Colonic mucosa (tissue), 4 donors: ENCODE results near the gene HCAR3. TPM values are rescaled to one million over a fixed set of nuclear protein-coding genes. Genes with fewer than 3 reads are reported as not detected.
"Not testable (repeated sequence)": the region's sequence is repeated elsewhere in the genome, so short reads cannot be mapped to it uniquely, and the experiment has no call there.

Source experiments
- DNase-seq: peaks from one replicate; pipeline ENCODE4 v3.0.0-alpha.2; 2020
- H3K27ac ChIP-seq: fragments of 200-600 bp; one replicate; pipeline ENCODE4 v1.8.0; 2021
- H3K27me3 ChIP-seq: fragments of 200-600 bp; one replicate; pipeline ENCODE4 v1.8.0; 2021
- H3K36me3 ChIP-seq: fragments of 200-600 bp; one replicate; pipeline ENCODE4 v1.8.0; 2021
- H3K4me1 ChIP-seq: fragments of 200-600 bp; one replicate; pipeline ENCODE4 v1.8.0; 2021; ENCODE audit warnings: mild to moderate bottlenecking
- H3K4me3 ChIP-seq: fragments of 200-600 bp; one replicate; pipeline ENCODE4 v1.8.0; 2021
- H3K9ac ChIP-seq, 2 donors: one replicate each; pipeline ENCODE4 v1.7.0; 2013; ENCODE audit warnings: control low read depth in 2 of 2, low read depth in 2 of 2, low read length in 2 of 2
- H3K9me3 ChIP-seq: fragments of 200-600 bp; one replicate; pipeline ENCODE4 v1.8.0; 2021
- intact Hi-C: fragments of 100-400 bp; cut with DNase I; formaldehyde crosslinking; loops from one replicate; pipeline ENCODE4 v1.14.1; 2022
- total RNA-seq, 2 donors: library from RNA; stranded (reverse); fragmentation: NEBNext Ultra II Directional in 1 of 2; extraction: Animal tissue kit (Norgen Biotek cat#: 25700) in 1 of 2; gene quantifications; one replicate each; pipeline ENCODE4 v1.2.1, GENCODE V29; 2021
- TF ChIP-seq, protein P1 (sequence below): fragments of 200-600 bp; IDR thresholded peaks from one replicate; pipeline ENCODE4 v1.8.0; 2022; ENCODE audit warnings: antibody characterized with exemption, mild to moderate bottlenecking
- donor health status: healthy.
- donor health status: DM: no; HTN: no; CAD: no.
- donor health status: DM: no; HTN: no; CAD: no.

Gene HCAR3
- total RNA-seq, 2 donors from 2014 or later: 0.12 to 0.56 TPM

DNA sequence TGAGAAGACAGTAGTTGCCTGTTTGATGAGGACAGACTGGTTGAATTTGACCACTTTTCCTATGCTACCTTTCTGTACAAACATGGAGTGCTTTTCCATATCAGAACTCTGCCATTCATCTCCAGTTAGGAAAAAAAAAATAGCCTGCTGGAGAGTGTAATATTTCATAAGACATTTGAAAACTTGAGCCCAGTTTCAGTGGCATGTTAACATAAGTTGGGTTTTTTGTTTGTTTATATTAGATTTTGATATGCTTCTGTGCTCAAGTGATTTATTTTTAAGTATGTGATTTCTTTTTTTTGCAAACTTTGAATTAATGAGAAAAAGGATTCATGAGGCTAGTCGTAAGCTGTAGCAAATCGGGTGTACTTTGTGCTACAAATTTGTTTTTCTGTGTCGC, 12.8 kb downstream of the HCAR3 start:
- H3K9me3 ChIP-seq, intact Hi-C loops, H3K4me1 ChIP-seq, DNase-seq, H3K9ac ChIP-seq, H3K27me3 ChIP-seq, H3K27ac ChIP-seq, H3K36me3 ChIP-seq, H3K4me3 ChIP-seq: not testable (repeated sequence)

DNA sequence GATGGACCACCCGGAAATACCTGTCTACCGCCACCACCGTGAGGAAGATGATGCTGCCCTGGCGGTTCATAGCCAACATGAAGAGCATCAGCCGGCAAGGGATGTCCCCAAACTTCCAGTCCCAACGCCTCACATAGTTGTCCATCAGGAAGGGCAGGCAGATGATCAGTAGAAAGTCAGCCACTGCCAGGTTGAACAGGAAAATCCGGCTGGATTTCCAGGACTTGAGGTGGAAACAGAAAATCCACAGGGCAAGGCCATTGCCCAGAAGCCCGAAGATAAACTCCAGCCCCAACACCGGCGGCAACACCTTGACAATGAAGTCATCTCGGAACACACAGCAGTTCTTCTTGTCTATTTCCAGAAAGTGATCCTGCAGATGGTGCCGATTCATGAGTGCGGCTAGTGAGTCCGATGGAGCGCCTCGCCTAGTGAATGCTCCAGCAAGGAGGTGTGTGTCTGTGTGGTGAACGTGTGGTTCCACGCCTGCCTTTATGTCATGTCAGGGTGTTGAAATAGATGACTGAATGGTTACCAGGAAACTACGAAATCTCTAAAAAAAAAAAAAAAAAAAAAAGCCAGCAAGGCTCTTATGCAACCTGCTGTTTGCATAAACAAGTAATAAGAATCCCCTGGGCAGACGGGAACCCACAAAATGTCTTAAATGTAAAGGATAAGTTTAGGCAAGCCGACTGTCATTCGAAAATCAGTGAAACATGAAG, 13.6 kb downstream of the HCAR3 start, which contains the start of gene HCAR2:
Gene HCAR2, minus strand, starts transcription at position 468 of the 722 bp plus-strand sequence. Its CDS starts 74 bp downstream, at position 394.
- H3K4me1 ChIP-seq, H3K4me3 ChIP-seq, H3K9ac ChIP-seq, H3K27ac ChIP-seq, intact Hi-C loops, H3K9me3 ChIP-seq, H3K36me3 ChIP-seq, H3K27me3 ChIP-seq, DNase-seq: not testable (repeated sequence)

DNA sequence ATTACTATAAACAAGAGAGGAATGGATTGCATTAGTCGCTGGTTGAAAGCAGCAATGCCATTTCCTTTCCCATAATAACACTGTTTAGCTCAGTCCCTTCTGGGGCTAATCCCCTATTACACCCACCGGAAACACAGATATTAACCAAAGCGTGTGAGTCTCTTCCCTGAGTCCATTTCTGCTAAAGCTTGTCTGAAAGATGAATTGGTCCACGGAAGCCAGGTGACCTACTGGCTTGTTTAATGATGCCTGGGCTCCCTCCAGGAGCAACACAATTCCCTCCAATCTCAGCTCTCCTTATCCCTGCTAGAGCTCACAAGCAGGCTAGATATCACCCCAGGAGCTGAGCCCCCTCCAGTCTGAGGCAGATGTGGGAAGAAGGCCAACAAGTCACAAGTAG, 15.1 kb downstream of the HCAR3 start:
- intact Hi-C loops, H3K36me3 ChIP-seq, H3K4me3 ChIP-seq, H3K27ac ChIP-seq, DNase-seq, H3K4me1 ChIP-seq, H3K27me3 ChIP-seq, H3K9me3 ChIP-seq, H3K9ac ChIP-seq: not testable (repeated sequence)

DNA sequence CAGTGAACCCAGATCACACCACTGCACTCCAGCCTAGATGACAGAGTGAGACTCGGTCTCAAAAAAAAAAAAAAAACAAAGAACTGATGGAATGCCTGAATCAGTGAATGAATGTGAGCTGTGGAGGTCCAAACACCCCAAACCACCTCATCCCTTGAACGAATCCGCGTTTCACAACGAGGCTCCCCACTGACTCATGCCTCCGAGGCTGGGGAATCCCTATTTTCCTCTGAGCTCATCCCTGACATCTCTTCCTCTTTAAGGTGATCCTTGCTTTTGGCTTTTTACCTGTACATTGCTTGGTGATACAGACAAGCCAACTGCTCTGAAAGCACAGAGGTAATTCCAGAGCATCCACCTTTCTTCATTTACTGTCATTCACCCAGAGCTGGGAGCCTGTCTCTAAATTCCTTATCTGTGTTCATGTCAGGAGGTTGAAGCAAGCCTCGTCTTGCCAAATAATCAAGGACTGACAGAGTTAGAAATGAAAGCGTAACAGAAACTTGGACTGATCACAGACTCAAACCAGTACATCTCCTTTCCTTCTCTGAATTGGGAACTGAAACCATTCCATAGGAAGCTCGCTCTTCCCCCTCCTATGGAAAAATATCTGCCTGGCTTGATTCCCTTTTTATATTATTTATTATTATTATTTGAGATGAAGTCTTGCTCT, 16.4 kb downstream of the HCAR3 start:
- H3K36me3 ChIP-seq, H3K9ac ChIP-seq, DNase-seq, H3K9me3 ChIP-seq, H3K4me3 ChIP-seq, H3K27ac ChIP-seq, H3K27me3 ChIP-seq, H3K4me1 ChIP-seq, intact Hi-C loops: not testable (repeated sequence)

DNA sequence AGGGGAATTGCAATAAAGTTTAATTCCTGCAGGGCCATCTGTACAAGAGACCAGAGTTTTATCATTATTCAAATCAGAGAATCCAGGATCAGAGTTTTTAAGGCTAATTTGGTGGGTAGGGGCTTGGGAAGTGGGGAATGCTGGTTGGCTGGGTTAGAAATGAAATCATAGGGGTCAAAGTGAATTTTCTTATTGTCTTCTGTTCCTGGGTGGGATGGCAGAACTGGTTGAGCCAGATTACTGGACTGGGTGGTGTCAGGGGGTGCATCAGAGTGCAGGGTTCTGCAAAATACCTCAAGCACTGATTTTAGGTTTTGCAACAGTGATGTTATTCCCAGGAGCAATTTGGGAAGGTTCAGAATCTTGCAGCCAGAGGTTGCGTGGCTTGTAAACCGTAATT, 19.7 kb downstream of the HCAR3 start:
- H3K27me3 ChIP-seq, H3K9me3 ChIP-seq, H3K4me3 ChIP-seq, H3K27ac ChIP-seq, H3K9ac ChIP-seq, DNase-seq, intact Hi-C loops, H3K4me1 ChIP-seq, H3K36me3 ChIP-seq: not testable (repeated sequence)

DNA sequence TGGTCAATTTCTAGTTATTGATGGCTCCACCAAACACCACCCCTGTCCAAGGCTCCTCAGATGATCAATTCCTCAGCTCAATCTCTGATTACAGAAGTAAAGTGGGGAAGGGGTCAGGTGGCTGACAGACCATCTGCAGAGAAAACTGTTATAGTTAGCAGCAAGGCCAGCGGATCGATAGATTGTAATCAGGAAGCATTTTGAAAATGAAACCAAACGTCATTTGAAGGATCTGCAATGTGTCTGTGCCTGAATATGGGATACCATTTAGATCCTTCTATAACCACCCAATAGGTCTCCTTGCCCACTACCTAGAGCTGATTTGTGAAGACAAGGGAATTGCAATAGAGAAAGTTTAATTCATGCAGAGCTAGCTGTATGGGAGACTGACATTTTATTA, 25.0 kb downstream of the HCAR3 start:
- Histone ChIP-seq H3K27me3 (no peaks in the 10 kb centered on the region), H3K9ac (no peak overlapping the region), H3K9me3 (no peaks in the 10 kb centered on the region), H3K36me3 (no peaks in the 10 kb centered on the region), H3K4me1 (no peaks in the 10 kb centered on the region), H3K27ac (no peak overlapping the region), H3K4me3 (no peak overlapping the region)
- DNase-seq: no peak
- intact Hi-C loops: no loop called here
- TF ChIP-seq, protein P1, sequence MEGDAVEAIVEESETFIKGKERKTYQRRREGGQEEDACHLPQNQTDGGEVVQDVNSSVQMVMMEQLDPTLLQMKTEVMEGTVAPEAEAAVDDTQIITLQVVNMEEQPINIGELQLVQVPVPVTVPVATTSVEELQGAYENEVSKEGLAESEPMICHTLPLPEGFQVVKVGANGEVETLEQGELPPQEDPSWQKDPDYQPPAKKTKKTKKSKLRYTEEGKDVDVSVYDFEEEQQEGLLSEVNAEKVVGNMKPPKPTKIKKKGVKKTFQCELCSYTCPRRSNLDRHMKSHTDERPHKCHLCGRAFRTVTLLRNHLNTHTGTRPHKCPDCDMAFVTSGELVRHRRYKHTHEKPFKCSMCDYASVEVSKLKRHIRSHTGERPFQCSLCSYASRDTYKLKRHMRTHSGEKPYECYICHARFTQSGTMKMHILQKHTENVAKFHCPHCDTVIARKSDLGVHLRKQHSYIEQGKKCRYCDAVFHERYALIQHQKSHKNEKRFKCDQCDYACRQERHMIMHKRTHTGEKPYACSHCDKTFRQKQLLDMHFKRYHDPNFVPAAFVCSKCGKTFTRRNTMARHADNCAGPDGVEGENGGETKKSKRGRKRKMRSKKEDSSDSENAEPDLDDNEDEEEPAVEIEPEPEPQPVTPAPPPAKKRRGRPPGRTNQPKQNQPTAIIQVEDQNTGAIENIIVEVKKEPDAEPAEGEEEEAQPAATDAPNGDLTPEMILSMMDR: no peak

DNA sequence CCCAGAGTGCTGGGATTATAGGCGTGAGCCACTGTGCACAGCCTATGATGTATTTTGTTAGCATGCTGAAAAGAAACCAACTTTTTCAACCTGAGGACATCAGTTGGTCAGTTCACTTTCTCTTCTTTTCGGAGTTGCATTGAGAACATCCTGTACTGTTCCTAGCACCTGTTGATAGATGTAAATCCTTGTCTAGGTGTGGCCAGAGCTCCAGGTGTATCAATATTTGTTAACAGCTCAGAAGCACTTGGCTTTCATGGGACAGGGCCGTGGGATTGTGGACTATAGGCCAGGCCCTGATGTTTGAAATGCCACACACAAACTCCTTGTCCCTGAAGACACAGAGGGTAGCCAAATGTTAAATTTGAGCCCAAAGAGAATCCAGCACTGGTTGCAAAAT, 28.3 kb downstream of the HCAR3 start:
- Histone ChIP-seq H3K4me1 (no peaks in the 10 kb centered on the region), H3K9me3 (no peaks in the 10 kb centered on the region), H3K27ac (no peak overlapping the region), H3K9ac (no peak overlapping the region), H3K36me3 (no peaks in the 10 kb centered on the region), H3K27me3 (no peaks in the 10 kb centered on the region), H3K4me3 (no peak overlapping the region)
- TF ChIP-seq, protein P1: no peak
- intact Hi-C loops: no loop called here
- DNase-seq: peak; percentile 19

DNA sequence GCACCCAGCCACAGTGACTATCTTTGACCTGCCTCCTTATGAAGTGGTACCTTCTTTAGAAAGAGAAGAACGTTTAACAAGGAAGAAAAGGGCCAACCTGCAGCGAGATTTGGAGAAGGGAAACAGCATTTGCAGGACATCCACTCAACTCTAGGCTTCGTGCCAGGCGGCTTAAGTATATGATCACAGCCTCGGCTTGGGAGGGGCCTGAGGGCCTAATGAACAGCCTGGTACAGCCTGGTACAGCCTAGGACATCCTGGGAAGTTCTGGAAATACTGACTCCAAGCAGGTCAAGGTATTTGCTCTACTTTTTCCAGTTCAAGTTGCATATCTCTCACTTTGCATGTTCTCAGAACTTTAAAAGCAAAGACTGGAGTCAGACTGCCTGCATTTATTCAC, 29.5 kb downstream of the HCAR3 start:
- intact Hi-C loops: no loop called here
- H3K9me3 ChIP-seq: no peaks in the 10 kb centered on the region
- no peak overlapping the region for H3K27ac ChIP-seq
- peak; percentile 44 for DNase-seq
- TF ChIP-seq, protein P1: no peak
- H3K27me3 ChIP-seq: no peaks in the 10 kb centered on the region
- H3K9ac ChIP-seq: no peak overlapping the region
- no peaks in the 10 kb centered on the region for H3K4me1 ChIP-seq
- H3K36me3 ChIP-seq: no peaks in the 10 kb centered on the region
- H3K4me3 ChIP-seq: no peak overlapping the region
